ENCODE measurements around the gene ZNF248. TPM values are rescaled to one million over a fixed set of nuclear protein-coding genes. Genes with fewer than 3 reads are reported as not detected.

ZNF248 gene
- total and polyA plus RNA-seq, 4 donors = 28.9 to 40.1 (median 30.6) TPM

DNA sequence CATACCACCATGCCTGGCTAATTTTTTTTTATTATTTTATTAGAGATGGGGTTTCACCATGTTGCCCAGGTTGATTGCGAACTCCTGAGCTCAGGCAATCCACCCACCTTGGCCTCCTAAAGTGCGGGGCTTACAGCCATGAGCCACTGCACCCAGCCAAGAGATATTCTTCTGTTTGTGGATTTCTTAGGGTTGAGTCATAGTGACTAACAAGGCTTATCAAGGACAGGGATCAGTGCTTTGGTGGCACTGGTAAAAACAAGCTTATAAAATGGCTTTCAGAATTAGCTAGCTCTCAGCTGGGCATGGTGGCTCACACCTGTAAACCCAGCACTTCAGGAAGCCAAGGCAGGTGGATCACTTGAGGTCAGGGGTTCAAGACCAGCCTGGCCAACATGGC, 122.4 kb downstream of the ZNF248 start:
- WGBS (ENCODE audit: insufficient coverage) = 60% methylated on average over 1 of the region's 2 CpGs
- Histone ChIP-seq H3K36me3 (ENCODE audit: control insufficient read depth, insufficient read depth, low read length) (no peaks in the 10 kb centered on the region), H3K4me3 (ENCODE audit: low read depth, low read length) (no peak overlapping the region), H3K27ac (ENCODE audit: low read depth, low read length) (no peak overlapping the region), H3K4me1 (ENCODE audit: control insufficient read depth, insufficient read depth, low read length) (no peaks in the 10 kb centered on the region), H3K27me3 (ENCODE audit: control insufficient read depth, insufficient read depth, low read length) (no peaks in the 10 kb centered on the region), H3K9me3 (ENCODE audit: control insufficient read depth, insufficient read depth, low read length) (peaks cover 3% of the 10 kb centered on the region)
- no peak for DNase-seq (ENCODE audit: low read depth in 4 of 6, low spot score in 6 of 6)

Other genes starting within 250 kb of the ZNF248 start
- 10 to 100 TPM; 29.0 to 63.6 TPM for gene ZNF25, start 119.0 kb upstream of the ZNF248 start, total RNA-seq
- gene ZNF25, start 119.0 kb upstream of the ZNF248 start, polyA plus RNA-seq (ENCODE audit: insufficient read length in 2 of 2) = 10 to 100 TPM; 25.8 to 40.4 TPM
- gene ZNF33A, start 153.1 kb upstream of the ZNF248 start, total RNA-seq = 10 to 100 TPM; 46.2 to 54.2 TPM
- 10 to 100 TPM; 23.4 to 29.3 TPM for gene ZNF33A, start 153.1 kb upstream of the ZNF248 start, polyA plus RNA-seq (ENCODE audit: insufficient read length in 2 of 2)
- gene ZNF37A, start 236.7 kb upstream of the ZNF248 start, total RNA-seq = 10 to 100 TPM; 23.3 to 30.4 TPM
- 10 to 100 TPM; 16.6 to 20.9 TPM for gene ZNF37A, start 236.7 kb upstream of the ZNF248 start, polyA plus RNA-seq (ENCODE audit: insufficient read length in 2 of 2)